ENCODE data around the gene SLCO4A1.

The SLCO4A1 gene

GRCh38 chr20:62593616-62594015 lies 48.7 kb upstream of the SLCO4A1 start:
- TF ChIP-seq ZFP30 (CRISPR knock-in tag; IDR thresholded peaks at IDR 0.05), result no peak
- TF ChIP-seq, protein P1, sequence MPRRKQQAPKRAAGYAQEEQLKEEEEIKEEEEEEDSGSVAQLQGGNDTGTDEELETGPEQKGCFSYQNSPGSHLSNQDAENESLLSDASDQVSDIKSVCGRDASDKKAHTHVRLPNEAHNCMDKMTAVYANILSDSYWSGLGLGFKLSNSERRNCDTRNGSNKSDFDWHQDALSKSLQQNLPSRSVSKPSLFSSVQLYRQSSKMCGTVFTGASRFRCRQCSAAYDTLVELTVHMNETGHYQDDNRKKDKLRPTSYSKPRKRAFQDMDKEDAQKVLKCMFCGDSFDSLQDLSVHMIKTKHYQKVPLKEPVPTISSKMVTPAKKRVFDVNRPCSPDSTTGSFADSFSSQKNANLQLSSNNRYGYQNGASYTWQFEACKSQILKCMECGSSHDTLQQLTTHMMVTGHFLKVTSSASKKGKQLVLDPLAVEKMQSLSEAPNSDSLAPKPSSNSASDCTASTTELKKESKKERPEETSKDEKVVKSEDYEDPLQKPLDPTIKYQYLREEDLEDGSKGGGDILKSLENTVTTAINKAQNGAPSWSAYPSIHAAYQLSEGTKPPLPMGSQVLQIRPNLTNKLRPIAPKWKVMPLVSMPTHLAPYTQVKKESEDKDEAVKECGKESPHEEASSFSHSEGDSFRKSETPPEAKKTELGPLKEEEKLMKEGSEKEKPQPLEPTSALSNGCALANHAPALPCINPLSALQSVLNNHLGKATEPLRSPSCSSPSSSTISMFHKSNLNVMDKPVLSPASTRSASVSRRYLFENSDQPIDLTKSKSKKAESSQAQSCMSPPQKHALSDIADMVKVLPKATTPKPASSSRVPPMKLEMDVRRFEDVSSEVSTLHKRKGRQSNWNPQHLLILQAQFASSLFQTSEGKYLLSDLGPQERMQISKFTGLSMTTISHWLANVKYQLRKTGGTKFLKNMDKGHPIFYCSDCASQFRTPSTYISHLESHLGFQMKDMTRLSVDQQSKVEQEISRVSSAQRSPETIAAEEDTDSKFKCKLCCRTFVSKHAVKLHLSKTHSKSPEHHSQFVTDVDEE (CRISPR knock-in tag; IDR thresholded peaks at IDR 0.05), result no peak
- no peak for TF ChIP-seq ZC3H10 (CRISPR knock-in tag; IDR thresholded peaks at IDR 0.05)
- no peak for ATAC-seq

GRCh38 chr20:62595069-62595468 lies 47.2 kb upstream of the SLCO4A1 start:
- TF ChIP-seq TCF4 (CRISPR knock-in tag; IDR thresholded peaks at IDR 0.05; ENCODE audit: borderline replicate concordance), result no peak
- no peak for TF ChIP-seq ZFP30 (CRISPR knock-in tag; IDR thresholded peaks at IDR 0.05)
- no peak for ATAC-seq

DNA sequence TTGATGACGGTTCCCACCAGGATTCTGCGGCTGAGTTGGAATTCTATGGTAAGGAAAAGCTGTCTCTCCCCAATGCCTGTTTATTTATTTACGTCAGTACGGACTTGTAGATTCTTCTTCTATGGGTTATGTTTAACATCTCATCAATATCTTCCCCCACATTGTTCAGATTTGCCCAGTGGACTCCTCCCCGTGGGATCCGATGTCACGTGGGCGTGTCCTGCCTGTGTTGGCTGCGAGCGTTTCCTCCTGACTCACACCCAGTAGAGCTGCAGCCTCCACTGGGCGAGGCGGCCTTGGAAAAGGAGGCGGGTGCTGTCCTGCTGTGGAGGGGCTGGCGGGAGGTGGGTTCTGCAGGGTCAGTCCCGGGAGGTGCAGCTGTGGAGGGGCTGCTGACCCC lies 46.8 kb upstream of the SLCO4A1 start:
- ATAC-seq, result peak; percentile 81
- TF ChIP-seq TOX (CRISPR knock-in tag; IDR thresholded peaks at IDR 0.05; ENCODE audit: borderline replicate concordance) (no peak), RARB (CRISPR knock-in tag; IDR thresholded peaks at IDR 0.05) (no peak), ZNF565 (CRISPR knock-in tag; conservative IDR thresholded peaks at IDR 0.05; ENCODE audit: low read depth) (no peak), ARNTL (CRISPR knock-in tag; IDR thresholded peaks at IDR 0.05; ENCODE audit: borderline replicate concordance, low read depth) (no peak)

DNA sequence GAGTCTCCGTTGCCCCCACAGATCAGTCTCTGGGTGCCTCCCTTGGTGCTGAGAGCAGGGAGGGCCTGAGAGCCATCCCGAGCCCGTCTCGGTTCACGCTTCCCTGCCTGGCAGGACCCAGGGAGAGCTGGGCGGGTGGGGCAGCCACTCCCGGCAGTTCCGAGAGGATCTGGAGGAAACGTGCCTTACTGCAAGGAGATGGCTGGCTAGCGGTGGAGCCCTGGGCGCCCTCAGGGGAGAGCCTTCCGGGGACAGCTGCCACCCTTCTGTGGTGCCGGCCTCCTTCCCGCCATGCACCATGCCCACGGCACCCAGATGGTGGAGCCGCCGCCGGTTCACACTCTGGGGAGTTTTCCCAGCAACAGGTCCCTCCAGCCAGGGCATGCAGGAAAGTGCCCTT lies 45.8 kb upstream of the SLCO4A1 start:
- TF ChIP-seq ZFP30 (CRISPR knock-in tag; IDR thresholded peaks at IDR 0.05), result no peak
- no peak for TF ChIP-seq ISL1 (CRISPR knock-in tag; IDR thresholded peaks at IDR 0.05)
- no peak for TF ChIP-seq TOX (CRISPR knock-in tag; IDR thresholded peaks at IDR 0.05; ENCODE audit: borderline replicate concordance)
- TF ChIP-seq ARNTL (CRISPR knock-in tag; IDR thresholded peaks at IDR 0.05; ENCODE audit: borderline replicate concordance, low read depth), result no peak
- no peak for TF ChIP-seq ZC3H10 (CRISPR knock-in tag; IDR thresholded peaks at IDR 0.05)
- TF ChIP-seq CSDC2 (CRISPR knock-in tag; IDR thresholded peaks at IDR 0.05), result no peak
- TF ChIP-seq GLIS3 (CRISPR knock-in tag; IDR thresholded peaks at IDR 0.05), result no peak
- TF ChIP-seq ZNF70 (CRISPR knock-in tag; IDR thresholded peaks at IDR 0.05), result no peak
- TF ChIP-seq ZFP3 (CRISPR knock-in tag; IDR thresholded peaks at IDR 0.05), result no peak
- TF ChIP-seq ZNF8 (CRISPR knock-in tag; IDR thresholded peaks at IDR 0.05), result no peak
- no peak for ATAC-seq

DNA sequence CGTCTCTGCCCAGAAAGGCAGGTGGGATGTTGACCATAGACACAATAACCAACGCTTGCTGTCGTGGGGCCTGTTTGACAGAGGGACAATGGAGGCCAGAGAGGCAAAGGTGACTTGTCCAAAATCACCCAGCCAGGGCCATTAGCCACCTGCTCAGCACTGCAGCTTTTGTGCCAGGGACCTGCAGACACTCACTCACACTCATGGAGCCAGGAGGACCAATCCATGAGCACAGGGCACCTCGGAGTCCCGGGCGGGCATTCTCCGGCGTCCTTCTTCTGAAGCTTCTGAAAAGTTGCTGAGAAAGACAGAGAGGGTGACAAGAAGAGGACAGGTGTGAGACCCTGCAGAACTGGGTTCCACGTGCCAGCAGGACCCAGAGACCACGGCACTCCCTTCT lies 45.4 kb upstream of the SLCO4A1 start:
- TF ChIP-seq ZFP3 (CRISPR knock-in tag; IDR thresholded peaks at IDR 0.05) (no peak), ARNTL (CRISPR knock-in tag; IDR thresholded peaks at IDR 0.05; ENCODE audit: borderline replicate concordance, low read depth) (no peak), GLIS3 (CRISPR knock-in tag; IDR thresholded peaks at IDR 0.05) (no peak)
- TF ChIP-seq, protein P2, sequence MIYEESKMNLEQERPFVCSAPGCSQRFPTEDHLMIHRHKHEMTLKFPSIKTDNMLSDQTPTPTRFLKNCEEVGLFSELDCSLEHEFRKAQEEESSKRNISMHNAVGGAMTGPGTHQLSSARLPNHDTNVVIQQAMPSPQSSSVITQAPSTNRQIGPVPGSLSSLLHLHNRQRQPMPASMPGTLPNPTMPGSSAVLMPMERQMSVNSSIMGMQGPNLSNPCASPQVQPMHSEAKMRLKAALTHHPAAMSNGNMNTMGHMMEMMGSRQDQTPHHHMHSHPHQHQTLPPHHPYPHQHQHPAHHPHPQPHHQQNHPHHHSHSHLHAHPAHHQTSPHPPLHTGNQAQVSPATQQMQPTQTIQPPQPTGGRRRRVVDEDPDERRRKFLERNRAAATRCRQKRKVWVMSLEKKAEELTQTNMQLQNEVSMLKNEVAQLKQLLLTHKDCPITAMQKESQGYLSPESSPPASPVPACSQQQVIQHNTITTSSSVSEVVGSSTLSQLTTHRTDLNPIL (CRISPR knock-in tag; IDR thresholded peaks at IDR 0.05; ENCODE audit: low read depth), result no peak

GRCh38 chr20:62597416-62598115 lies 44.7 kb upstream of the SLCO4A1 start:
- no peak for ATAC-seq
- TF ChIP-seq ZFP3 (CRISPR knock-in tag; IDR thresholded peaks at IDR 0.05), result no peak
- TF ChIP-seq ZNF565 (CRISPR knock-in tag; conservative IDR thresholded peaks at IDR 0.05; ENCODE audit: low read depth), result no peak
- TF ChIP-seq BACH2 (CRISPR knock-in tag; IDR thresholded peaks at IDR 0.05; ENCODE audit: borderline replicate concordance), result no peak
- no peak for TF ChIP-seq ISL1 (CRISPR knock-in tag; IDR thresholded peaks at IDR 0.05)
- TF ChIP-seq TOX (CRISPR knock-in tag; IDR thresholded peaks at IDR 0.05; ENCODE audit: borderline replicate concordance), result no peak
- no peak for TF ChIP-seq RARB (CRISPR knock-in tag; IDR thresholded peaks at IDR 0.05)
- no peak for TF ChIP-seq ZFP30 (CRISPR knock-in tag; IDR thresholded peaks at IDR 0.05)
- TF ChIP-seq PPARA (CRISPR knock-in tag; IDR thresholded peaks at IDR 0.05; ENCODE audit: borderline replicate concordance), result no peak
- TF ChIP-seq, protein P2 (CRISPR knock-in tag; IDR thresholded peaks at IDR 0.05; ENCODE audit: low read depth), result no peak
- TF ChIP-seq CSDC2 (CRISPR knock-in tag; IDR thresholded peaks at IDR 0.05), result no peak
- TF ChIP-seq OSR1 (CRISPR knock-in tag; IDR thresholded peaks at IDR 0.05), result no peak
- TF ChIP-seq ARNTL (CRISPR knock-in tag; IDR thresholded peaks at IDR 0.05; ENCODE audit: borderline replicate concordance, low read depth), result no peak
- TF ChIP-seq ZC3H10 (CRISPR knock-in tag; IDR thresholded peaks at IDR 0.05), result no peak
- no peak for TF ChIP-seq GLIS3 (CRISPR knock-in tag; IDR thresholded peaks at IDR 0.05)
- TF ChIP-seq ZNF70 (CRISPR knock-in tag; IDR thresholded peaks at IDR 0.05), result no peak
- no peak for TF ChIP-seq TCF4 (CRISPR knock-in tag; IDR thresholded peaks at IDR 0.05; ENCODE audit: borderline replicate concordance)
- TF ChIP-seq ZNF8 (CRISPR knock-in tag; IDR thresholded peaks at IDR 0.05), result no peak
- TF ChIP-seq ESRRG (CRISPR knock-in tag; IDR thresholded peaks at IDR 0.05), result no peak
- no peak for TF ChIP-seq PATZ1 (CRISPR knock-in tag; IDR thresholded peaks at IDR 0.05; ENCODE audit: borderline replicate concordance)

More for the DNA sequence above, 45.4 kb upstream of the SLCO4A1 start:
- no peak for ATAC-seq
